Liver (tissue), 9 donors: ENCODE measurements around the gene TRABD. TPM values are rescaled to one million over a fixed set of nuclear protein-coding genes. Genes with fewer than 3 reads are reported as not detected.

ENCODE experiments used
- DNase-seq: peaks from one replicate; pipeline ENCODE4 v3.0.0-alpha.2; 2017; ENCODE audit warnings: low spot score
- H3K27ac ChIP-seq, 2 donors: one replicate each; pipeline ENCODE4 v1.7.0; 2013; ENCODE audit warnings: inconsistent platforms in 2 of 2, low read length in 2 of 2, control low read depth in 1 of 2, low read depth in 1 of 2, mild to moderate bottlenecking in 1 of 2
- H3K27me3 ChIP-seq, 4 donors: one replicate each; pipeline versions ENCODE4 v1.6.1 to v1.7.0; 2013; ENCODE audit warnings: low read length in 3 of 4, inconsistent platforms in 1 of 4, mild to moderate bottlenecking in 1 of 4, moderate library complexity in 1 of 4; ENCODE audit not compliant: control insufficient read depth in 4 of 4, insufficient read depth in 4 of 4
- H3K36me3 ChIP-seq, 4 donors: one replicate each; pipeline versions ENCODE4 v1.6.1 to v1.7.0; 2013; ENCODE audit warnings: low read length in 3 of 4, mild to moderate bottlenecking in 3 of 4, low read depth in 1 of 4, moderate library complexity in 1 of 4; ENCODE audit not compliant: control insufficient read depth in 4 of 4, insufficient read depth in 3 of 4
- H3K4me1 ChIP-seq, 4 donors: one replicate each; pipeline versions ENCODE4 v1.6.1 to v1.7.0; 2013; ENCODE audit warnings: low read length in 3 of 4, mild to moderate bottlenecking in 3 of 4, moderate library complexity in 1 of 4; ENCODE audit not compliant: control insufficient read depth in 4 of 4, insufficient read depth in 4 of 4
- H3K4me3 ChIP-seq, 3 donors: one replicate each; pipeline versions ENCODE4 v1.6.1 to v1.7.0; 2013; ENCODE audit warnings: low read length in 3 of 3, control low read depth in 1 of 3, low read depth in 1 of 3, mild to moderate bottlenecking in 1 of 3
- H3K9ac ChIP-seq, 2 donors: one replicate each; pipeline ENCODE4 v1.7.0; 2013; ENCODE audit warnings: low read length in 2 of 2, mild to moderate bottlenecking in 2 of 2, moderate library complexity in 2 of 2, control low read depth in 1 of 2, low read depth in 1 of 2
- H3K9me3 ChIP-seq, 4 donors: one replicate each; pipeline versions ENCODE4 v1.6.1 to v1.7.0; 2013; ENCODE audit warnings: low read length in 3 of 4; ENCODE audit not compliant: control insufficient read depth in 4 of 4
- EGR1 ChIP-seq, 2 donors: IDR thresholded peaks; 2 replicates each; pipeline ENCODE4 v1.6.1; 2016 to 2018; ENCODE audit warnings: antibody characterized with exemption in 2 of 2, low read depth in 2 of 2
- FOXA1 ChIP-seq: IDR thresholded peaks from 2 replicates; pipeline ENCODE4 v1.6.1; 2016; ENCODE audit warnings: antibody characterized with exemption
- FOXA2 ChIP-seq: IDR thresholded peaks from 2 replicates; pipeline ENCODE4 v1.6.1; 2016; ENCODE audit warnings: antibody characterized with exemption
- GABPA ChIP-seq, 2 donors: IDR thresholded peaks in 1 of 2; conservative IDR thresholded peaks in 1 of 2; 2 replicates each; pipeline ENCODE4 v1.6.1; 2016; ENCODE audit warnings: antibody characterized with exemption in 2 of 2, mild to moderate bottlenecking in 1 of 2, moderate library complexity in 1 of 2
- HNF4A ChIP-seq, 2 donors: conservative IDR thresholded peaks; 2 replicates each; pipeline ENCODE4 v1.6.1; 2016; ENCODE audit warnings: antibody characterized with exemption in 2 of 2, mild to moderate bottlenecking in 2 of 2
- HNF4G ChIP-seq: IDR thresholded peaks from 2 replicates; pipeline ENCODE4 v1.6.1; 2016; ENCODE audit warnings: antibody characterized with exemption
- JUND ChIP-seq, 2 donors: IDR thresholded peaks; 2 replicates each; pipeline ENCODE4 v1.6.1; 2016; ENCODE audit warnings: antibody characterized with exemption in 2 of 2
- NR2F2 ChIP-seq: IDR thresholded peaks from 2 replicates; pipeline ENCODE4 v1.6.1; 2016; ENCODE audit warnings: antibody characterized with exemption
- SP1 ChIP-seq: IDR thresholded peaks from 2 replicates; pipeline ENCODE4 v1.6.1; 2018; ENCODE audit warnings: antibody characterized with exemption, mild to moderate bottlenecking
- TAF1 ChIP-seq: conservative IDR thresholded peaks from 2 replicates; pipeline ENCODE4 v1.6.1; 2016; ENCODE audit warnings: antibody characterized with exemption, mild to moderate bottlenecking
- YY1 ChIP-seq: IDR thresholded peaks from 2 replicates; pipeline ENCODE4 v1.6.1; 2016; ENCODE audit warnings: antibody characterized with exemption, mild to moderate bottlenecking
- WGBS: extraction: QIAGEN DNeasy Blood & Tissue Kit; methylation state at CpG from one replicate; pipeline ENCODE4 v1.1.7; 2013; 5-methylcytosine and 5-hydroxymethylcytosine counted together
- polyA plus RNA-seq, 2 donors: library from polyadenylated mRNA; stranded (reverse) in 1 of 2; unstranded in 1 of 2; fragments of 200-250 nt in 1 of 2; fragments of >200 nt in 1 of 2; fragmentation: Nextera tagmentation in 1 of 2; extraction: Ambion mirVana in 1 of 2; gene quantifications; one replicate each; pipeline versions ENCODE4 v1.2.1 to v1.2.3, GENCODE V29; 2013 to 2015
- total RNA-seq, 2 donors: library from RNA; depleted of rRNA; stranded (reverse); fragments of >200 nt; gene quantifications; one replicate each; pipeline ENCODE4 v1.2.3, GENCODE V29; 2014
- TF ChIP-seq, protein P1 (sequence below): IDR thresholded peaks from 2 replicates; pipeline ENCODE4 v1.6.1; 2016; ENCODE audit warnings: antibody characterized with exemption
- TF ChIP-seq, protein P2 (sequence below): IDR thresholded peaks from 2 replicates; pipeline ENCODE4 v1.6.1; 2016; ENCODE audit warnings: antibody characterized with exemption
- TF ChIP-seq, protein P3 (sequence below): fragments of 150-350 bp; IDR thresholded peaks from 2 replicates; pipeline ENCODE4 v1.5.1; 2017; ENCODE audit warnings: improper control_type of control experiment, low read depth, low read length; ENCODE audit not compliant: missing input control
- TF ChIP-seq, protein P4 (sequence below): IDR thresholded peaks from 2 replicates; pipeline ENCODE4 v1.6.1; 2016; ENCODE audit warnings: antibody characterized with exemption, mild to moderate bottlenecking
- donor health status: healthy.
- donor health status: healthy.
- donor health status: healthy.
- donor health status: healthy.
- donor health status: healthy.

TRABD gene
- total and polyA plus RNA-seq, 4 donors: 10.5 to 29.7 (median 16.4) TPM

DNA sequence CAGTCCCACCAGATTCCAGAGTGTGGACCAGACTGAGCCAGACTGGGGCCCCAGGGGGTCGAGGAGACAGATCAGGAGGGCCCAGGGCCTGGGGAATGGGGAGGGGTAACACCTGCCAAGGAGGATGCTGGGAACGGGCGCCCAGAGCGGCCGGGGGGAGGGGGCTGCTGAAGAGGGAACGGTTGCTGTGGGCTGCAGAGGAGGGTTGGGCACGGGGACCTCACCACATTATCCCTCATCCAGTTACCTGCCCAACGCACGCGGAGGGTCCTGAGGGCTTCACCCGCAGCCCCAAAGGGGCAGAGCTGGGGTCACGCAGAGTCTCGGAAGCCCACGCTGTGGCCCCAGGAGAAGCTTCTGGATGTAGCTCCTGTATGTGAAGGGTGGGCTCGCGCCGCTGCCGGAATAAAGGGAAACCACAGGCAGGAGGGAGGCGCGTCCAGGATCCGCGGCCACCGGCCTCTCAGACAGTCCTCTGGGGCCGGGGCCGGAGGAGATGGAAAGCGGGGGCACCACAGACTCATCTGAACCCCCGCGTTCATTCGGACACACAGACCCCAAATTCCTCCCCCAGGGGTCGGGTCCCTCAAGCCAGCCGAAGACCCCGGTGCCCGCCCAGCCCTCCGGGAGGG lies 14.2 kb downstream of the TRABD start:
- Histone ChIP-seq H3K36me3 (peaks cover 0 to 16% (median 1%) of the 10 kb centered on the region in 4 donors), H3K27me3 (no peaks in the 10 kb centered on the region), H3K9ac (peak overlapping the region in 1 of 2 donors; percentile 80), H3K4me1 (peaks cover 8 to 70% (median 50%) of the 10 kb centered on the region in 4 donors), H3K9me3 (no peaks in the 10 kb centered on the region), H3K27ac (peak overlapping the region; percentile 69 to 71), H3K4me3 (peak overlapping the region; percentile 47 to 97 (median 49))
- no peak for DNase-seq
- TF ChIP-seq, protein P1, sequence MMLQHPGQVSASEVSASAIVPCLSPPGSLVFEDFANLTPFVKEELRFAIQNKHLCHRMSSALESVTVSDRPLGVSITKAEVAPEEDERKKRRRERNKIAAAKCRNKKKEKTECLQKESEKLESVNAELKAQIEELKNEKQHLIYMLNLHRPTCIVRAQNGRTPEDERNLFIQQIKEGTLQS: no peak
- TF ChIP-seq FOXA2 (no peak), HNF4A (conservative IDR thresholded peaks at IDR 0.05) (no peak), TAF1 (no peak), JUND (IDR thresholded peaks at IDR 0.05) (no peak), HNF4G (no peak), NR2F2 (no peak), EGR1 (IDR thresholded peaks at IDR 0.05; ENCODE audit: low read depth in 2 of 2) (no peak), GABPA (IDR thresholded peaks at IDR 0.05 in 1 of 2, conservative IDR thresholded peaks at IDR 0.05 in 1 of 2) (no peak), FOXA1 (no peak)
- TF ChIP-seq, protein P2, sequence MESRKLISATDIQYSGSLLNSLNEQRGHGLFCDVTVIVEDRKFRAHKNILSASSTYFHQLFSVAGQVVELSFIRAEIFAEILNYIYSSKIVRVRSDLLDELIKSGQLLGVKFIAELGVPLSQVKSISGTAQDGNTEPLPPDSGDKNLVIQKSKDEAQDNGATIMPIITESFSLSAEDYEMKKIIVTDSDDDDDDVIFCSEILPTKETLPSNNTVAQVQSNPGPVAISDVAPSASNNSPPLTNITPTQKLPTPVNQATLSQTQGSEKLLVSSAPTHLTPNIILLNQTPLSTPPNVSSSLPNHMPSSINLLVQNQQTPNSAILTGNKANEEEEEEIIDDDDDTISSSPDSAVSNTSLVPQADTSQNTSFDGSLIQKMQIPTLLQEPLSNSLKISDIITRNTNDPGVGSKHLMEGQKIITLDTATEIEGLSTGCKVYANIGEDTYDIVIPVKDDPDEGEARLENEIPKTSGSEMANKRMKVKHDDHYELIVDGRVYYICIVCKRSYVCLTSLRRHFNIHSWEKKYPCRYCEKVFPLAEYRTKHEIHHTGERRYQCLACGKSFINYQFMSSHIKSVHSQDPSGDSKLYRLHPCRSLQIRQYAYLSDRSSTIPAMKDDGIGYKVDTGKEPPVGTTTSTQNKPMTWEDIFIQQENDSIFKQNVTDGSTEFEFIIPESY: no peak
- TF ChIP-seq, protein P3, sequence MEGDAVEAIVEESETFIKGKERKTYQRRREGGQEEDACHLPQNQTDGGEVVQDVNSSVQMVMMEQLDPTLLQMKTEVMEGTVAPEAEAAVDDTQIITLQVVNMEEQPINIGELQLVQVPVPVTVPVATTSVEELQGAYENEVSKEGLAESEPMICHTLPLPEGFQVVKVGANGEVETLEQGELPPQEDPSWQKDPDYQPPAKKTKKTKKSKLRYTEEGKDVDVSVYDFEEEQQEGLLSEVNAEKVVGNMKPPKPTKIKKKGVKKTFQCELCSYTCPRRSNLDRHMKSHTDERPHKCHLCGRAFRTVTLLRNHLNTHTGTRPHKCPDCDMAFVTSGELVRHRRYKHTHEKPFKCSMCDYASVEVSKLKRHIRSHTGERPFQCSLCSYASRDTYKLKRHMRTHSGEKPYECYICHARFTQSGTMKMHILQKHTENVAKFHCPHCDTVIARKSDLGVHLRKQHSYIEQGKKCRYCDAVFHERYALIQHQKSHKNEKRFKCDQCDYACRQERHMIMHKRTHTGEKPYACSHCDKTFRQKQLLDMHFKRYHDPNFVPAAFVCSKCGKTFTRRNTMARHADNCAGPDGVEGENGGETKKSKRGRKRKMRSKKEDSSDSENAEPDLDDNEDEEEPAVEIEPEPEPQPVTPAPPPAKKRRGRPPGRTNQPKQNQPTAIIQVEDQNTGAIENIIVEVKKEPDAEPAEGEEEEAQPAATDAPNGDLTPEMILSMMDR: no peak
- TF ChIP-seq, protein P4, sequence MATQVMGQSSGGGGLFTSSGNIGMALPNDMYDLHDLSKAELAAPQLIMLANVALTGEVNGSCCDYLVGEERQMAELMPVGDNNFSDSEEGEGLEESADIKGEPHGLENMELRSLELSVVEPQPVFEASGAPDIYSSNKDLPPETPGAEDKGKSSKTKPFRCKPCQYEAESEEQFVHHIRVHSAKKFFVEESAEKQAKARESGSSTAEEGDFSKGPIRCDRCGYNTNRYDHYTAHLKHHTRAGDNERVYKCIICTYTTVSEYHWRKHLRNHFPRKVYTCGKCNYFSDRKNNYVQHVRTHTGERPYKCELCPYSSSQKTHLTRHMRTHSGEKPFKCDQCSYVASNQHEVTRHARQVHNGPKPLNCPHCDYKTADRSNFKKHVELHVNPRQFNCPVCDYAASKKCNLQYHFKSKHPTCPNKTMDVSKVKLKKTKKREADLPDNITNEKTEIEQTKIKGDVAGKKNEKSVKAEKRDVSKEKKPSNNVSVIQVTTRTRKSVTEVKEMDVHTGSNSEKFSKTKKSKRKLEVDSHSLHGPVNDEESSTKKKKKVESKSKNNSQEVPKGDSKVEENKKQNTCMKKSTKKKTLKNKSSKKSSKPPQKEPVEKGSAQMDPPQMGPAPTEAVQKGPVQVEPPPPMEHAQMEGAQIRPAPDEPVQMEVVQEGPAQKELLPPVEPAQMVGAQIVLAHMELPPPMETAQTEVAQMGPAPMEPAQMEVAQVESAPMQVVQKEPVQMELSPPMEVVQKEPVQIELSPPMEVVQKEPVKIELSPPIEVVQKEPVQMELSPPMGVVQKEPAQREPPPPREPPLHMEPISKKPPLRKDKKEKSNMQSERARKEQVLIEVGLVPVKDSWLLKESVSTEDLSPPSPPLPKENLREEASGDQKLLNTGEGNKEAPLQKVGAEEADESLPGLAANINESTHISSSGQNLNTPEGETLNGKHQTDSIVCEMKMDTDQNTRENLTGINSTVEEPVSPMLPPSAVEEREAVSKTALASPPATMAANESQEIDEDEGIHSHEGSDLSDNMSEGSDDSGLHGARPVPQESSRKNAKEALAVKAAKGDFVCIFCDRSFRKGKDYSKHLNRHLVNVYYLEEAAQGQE: no peak
- WGBS: 22% methylated on average over 34 of the region's 34 CpGs

DNA sequence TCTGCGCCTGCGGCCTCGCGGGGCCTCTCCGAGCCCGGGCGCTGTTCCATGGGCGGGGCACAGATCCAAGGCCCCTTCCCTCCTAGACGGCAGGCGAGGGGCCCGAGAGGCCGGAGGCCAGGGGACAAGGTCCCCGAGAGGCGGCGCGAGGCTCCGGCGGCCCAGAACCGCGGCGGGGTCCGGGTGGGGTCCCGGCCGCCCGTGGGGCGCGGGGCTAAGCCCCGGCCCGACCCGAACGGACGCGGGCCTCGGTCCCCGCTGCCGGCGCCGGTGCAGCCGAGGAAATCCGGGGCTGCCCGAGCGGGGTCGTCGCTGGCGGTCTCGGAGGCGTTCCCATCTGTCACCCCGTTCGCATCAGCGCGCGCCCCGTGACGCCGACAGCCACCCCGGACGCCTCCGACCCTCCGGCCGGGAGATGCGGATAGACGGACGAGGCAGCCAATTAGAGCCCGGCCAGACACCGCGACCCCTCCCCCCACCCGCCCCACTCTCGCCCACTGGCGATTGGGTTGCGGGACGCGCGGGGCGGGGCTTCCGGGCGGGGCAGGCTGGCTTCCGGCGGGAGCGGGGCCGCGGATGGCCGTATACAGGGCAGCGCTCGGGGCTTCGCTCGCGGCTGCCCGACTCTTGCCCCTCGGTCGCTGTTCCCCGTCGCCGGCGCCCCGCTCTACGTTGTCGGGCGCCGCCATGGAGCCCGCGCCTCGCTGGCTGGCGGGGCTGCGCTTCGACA lies 14.9 kb downstream of the TRABD start, which contains the start of gene SELENOO:
Gene SELENOO (plus strand): TSS at position 551 of the 730 bp plus-strand sequence. CDS start 26 bp downstream, at position 577.
- Histone ChIP-seq H3K27ac (peak within 1 kb of the TSS; percentile 69 to 71), H3K4me3 (peak within 1 kb of the TSS; percentile 84 to 97 (median 87)), H3K9ac (peak within 1 kb of the TSS; percentile 80 to 92), H3K4me1 (peaks cover 6 to 68% (median 45%) of the 10 kb centered on the region in 4 donors), H3K9me3 (no peaks in the 10 kb centered on the region), H3K27me3 (no peaks in the 10 kb centered on the region), H3K36me3 (peaks cover 0 to 16% (median 1%) of the 10 kb centered on the region in 4 donors)
- peak; percentile 97 for DNase-seq
- WGBS: under 1% methylated on average over 104 of the region's 105 CpGs
- TF ChIP-seq GABPA (IDR thresholded peaks at IDR 0.05 in 1 of 2, conservative IDR thresholded peaks at IDR 0.05 in 1 of 2) (peak; percentile 62 to 91), YY1 (no peak), SP1 (peak; percentile 48)
